ENCODE results near the gene KIAA0930.

Gene KIAA0930

DNA sequence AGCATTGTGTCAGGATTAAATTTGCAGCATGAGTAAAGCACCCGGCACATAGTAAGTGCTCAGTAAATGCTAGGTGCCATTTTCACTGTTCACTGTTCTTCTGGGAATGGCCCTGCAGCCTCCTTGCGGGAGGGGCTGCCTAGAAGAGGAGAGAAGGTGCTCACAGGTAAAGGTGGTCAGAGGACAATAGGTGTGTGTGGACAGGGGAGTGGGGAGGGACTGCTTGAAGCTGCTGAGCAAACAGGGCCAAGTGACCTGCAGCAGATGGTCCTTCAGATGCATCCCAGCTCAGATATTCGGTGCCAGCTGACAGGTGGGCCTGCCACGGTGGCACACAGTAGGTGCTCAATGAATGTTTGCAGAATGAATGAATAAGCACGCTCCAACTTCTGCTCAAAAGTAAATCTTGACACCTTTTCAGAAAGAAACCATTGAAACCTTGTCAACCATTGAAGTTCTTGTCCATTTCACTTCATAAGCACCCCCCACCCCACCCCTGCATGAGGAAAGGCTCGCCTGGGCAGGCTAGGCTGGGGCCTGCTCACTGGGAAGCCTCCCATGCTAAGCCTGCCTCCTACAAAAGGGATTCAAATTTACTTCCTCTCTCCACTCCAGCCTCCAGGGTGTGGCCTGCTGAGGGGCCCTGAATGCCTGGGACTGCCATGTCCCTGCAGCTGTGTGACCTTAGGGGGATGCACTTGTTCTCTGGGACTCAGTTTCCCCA lies 1.6 kb downstream of the KIAA0930 start:
- FAIRE-seq (no peak), DNase-seq (ENCODE audit: extremely low spot score, insufficient read length, low read depth) (no peak)

DNA sequence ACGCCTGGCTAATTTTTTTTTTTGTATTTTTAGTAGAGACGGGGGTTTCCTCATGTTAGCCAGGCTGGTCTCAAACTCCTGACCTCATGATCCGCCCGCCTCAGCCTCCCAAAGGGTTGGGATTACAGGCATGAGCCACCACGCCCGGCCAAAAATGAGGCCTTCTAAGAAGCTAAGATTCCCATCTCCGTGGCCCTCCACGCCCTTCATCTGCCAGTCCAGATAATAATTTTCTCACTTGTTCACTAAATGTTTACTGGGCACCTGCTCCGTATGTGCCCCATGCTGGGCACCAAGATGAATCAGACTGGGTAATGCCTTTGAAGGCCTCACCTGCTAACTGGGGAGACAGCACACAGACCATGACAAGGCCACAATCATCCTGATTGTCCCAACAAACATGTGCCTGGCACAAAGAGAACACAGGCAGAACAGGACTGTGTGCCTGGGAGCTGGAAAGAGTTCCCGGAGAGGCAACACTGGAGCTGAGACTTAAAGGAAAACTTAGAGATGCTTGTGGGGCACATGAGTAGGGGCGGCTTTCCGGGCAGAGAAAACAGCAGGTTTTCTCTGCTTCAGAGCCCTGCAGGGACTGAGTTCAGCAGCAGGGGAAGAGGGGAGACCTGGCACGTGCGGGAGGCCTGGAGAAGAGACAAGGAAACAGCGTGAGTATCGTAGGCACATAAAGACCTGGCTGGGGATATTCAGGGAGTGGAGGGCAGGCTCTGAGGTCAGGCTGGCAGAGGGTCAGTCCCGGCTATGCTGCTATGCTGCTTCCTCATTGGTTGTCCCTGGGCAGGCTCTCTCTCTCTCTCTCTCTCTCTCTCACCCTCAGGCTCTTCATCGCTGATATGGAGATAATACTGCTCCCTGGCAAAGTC lies 2.4 kb downstream of the KIAA0930 start:
- DNase-seq (ENCODE audit: extremely low spot score, insufficient read length, low read depth) (no peak), FAIRE-seq (no peak)

DNA sequence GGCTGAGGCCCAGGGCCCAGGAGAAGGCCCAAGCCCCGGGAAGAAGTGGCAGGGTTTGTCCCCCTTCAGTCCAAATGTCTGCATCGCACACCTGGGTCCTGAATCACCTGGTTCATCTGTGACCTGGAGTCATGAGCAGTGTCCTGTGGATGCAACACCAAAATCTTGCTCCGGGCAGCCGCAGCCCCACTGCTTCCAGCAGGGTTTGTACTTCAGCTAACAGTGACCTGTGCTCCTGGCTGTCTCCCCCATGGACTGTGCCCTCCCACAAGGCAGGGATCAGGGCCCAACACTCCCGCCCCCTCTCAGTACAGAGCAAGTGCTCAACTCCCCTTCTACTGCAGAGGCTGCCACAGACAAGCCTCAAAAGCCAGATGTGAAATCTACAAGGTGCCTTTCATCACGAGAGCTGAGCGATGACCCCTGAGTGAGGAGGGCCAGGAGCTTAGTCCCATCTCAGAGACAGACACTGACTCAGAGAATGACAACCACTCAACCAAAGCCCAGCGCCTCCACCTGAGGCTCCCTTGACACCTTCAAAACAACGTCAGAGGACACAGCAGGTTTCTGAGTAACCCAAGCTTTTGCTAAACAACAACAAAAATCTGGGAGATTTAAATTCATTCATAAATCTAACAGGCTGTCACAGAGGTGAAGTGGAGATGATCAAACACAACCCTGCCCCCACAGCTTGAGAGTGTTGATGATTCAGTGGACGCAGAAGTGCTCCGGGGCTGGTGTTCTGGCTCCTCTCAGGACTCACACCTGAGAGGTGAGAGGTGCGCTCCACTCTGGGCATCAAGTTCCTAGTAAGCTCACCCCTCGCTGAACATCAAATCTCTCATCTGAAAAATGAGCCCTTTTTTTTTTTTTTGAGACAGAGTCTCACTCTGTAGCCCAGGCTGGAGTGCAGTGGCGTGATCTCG lies 3.4 kb downstream of the KIAA0930 start:
- FAIRE-seq (peak; percentile 12), DNase-seq (ENCODE audit: extremely low spot score, insufficient read length, low read depth) (no peak)

DNA sequence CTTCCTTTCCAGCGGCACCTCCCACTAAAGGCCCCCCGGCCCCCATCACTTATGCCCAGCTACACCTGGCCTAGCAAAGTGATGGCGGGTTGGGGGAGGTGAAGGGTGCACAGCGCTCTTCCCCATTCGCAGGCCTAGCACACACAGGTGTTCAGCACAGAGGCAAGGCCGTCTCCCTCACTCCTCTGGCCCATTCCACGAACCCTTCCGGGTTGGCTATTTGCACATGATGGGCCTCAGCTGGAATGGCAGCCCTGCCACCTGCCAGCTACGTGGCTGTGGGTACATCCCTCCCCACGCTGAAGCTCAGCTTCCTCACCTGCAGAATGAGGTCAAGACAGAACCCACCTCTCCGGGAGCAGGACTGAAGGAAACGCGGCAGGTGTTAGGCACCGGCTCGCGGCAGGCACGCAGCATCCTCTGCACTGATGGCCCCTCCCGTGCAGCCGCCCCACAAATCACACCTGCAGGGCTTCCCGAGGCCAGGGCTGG lies 4.8 kb downstream of the KIAA0930 start:
- no peak for DNase-seq (ENCODE audit: extremely low spot score, insufficient read length, low read depth)
- no peak for FAIRE-seq

DNA sequence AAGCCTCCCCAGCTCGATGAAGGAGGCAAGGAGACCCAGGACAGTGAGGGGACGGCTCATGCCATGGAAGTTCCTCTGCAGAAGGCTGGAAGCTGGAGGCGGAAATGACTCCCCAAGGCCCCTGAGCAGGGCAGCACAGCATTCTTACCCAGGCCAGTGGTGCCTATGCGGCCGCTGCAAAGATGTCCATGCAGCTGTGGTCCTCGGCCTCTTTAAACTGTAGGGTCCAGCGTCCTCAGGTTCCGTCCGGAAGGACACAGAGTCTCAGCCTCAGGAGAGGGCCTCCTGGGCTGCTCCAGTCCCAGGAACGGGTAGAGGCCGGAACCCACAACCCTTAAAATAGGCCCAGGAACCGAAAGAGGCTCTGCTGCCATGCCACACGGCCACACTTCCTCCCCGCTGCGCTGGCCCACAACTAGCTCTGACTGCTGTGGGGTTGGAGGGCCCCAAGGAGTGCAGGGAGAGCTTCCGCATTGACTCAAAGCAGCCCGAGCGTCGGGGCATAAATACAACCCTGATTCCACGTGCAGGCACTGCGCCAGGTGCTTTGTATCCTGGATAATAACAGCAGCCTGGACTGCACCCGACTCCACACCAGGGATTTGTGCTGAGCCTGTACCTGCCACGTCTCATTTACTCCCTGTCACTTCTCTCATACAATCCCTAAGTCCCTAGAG lies 5.5 kb downstream of the KIAA0930 start:
- FAIRE-seq (peak; percentile 99), DNase-seq (ENCODE audit: extremely low spot score, insufficient read length, low read depth) (peak; percentile 72)

DNA sequence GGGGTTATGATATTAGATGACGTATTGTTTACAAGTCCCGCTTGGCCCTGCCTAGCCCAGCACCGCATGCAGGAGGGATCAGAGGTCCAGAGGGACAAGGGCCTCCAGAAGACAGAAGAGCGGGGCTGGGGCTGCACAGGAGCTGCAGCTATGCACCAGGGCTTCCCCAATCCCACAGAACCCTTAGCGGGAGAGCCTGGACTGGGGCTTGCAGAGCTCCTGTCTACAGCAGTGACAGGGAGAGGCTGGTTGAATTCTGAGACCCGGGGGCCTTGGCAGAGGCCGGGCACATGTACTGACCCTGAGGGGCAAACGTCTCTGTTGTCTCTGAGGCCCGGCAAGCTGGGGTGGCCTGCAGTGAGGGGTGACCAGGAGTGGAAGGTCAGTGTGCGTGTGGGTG lies 6.9 kb downstream of the KIAA0930 start:
- FAIRE-seq (no peak), DNase-seq (ENCODE audit: extremely low spot score, insufficient read length, low read depth) (no peak)

DNA sequence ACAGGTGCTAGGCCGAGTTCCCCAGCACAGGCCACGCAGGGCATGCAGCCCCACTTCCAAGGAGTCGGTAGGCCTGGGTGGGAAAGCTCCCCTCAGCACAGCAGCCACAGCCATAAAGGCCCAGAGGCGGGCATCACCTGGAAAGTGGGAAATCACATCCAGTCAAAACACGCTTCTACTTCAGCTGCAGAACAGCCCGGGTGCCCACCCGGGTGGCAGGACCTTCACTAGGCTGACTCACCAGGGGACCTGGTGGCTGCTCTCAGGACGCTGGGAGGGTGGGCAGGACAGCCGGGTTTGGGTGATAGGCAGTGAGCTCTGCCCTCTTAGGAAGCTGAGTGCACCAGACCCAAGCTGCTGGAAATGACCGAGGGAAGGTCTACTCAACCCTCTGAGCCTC lies 7.3 kb downstream of the KIAA0930 start:
- DNase-seq (ENCODE audit: extremely low spot score, insufficient read length, low read depth): no peak
- FAIRE-seq: no peak

DNA sequence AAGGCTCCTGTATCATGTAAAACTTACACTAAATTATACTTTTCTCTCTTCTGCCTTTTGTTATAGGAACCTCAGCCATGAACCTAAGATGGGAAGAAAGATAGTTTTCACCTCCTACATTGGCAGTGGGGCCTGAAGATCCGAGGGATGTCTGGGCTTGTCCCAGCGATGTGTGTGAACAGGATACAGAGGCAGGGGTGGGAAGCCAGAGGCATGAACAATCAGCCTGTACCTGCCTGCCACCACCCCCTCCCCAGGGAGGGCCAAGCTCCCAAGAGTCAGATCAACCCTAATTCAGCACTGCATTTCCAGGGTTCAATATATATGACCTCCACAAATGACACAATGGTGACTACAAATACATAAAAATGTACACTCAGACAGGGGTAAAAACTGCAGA lies 9.4 kb downstream of the KIAA0930 start:
- no peak for DNase-seq (ENCODE audit: extremely low spot score, insufficient read length, low read depth)
- no peak for FAIRE-seq

DNA sequence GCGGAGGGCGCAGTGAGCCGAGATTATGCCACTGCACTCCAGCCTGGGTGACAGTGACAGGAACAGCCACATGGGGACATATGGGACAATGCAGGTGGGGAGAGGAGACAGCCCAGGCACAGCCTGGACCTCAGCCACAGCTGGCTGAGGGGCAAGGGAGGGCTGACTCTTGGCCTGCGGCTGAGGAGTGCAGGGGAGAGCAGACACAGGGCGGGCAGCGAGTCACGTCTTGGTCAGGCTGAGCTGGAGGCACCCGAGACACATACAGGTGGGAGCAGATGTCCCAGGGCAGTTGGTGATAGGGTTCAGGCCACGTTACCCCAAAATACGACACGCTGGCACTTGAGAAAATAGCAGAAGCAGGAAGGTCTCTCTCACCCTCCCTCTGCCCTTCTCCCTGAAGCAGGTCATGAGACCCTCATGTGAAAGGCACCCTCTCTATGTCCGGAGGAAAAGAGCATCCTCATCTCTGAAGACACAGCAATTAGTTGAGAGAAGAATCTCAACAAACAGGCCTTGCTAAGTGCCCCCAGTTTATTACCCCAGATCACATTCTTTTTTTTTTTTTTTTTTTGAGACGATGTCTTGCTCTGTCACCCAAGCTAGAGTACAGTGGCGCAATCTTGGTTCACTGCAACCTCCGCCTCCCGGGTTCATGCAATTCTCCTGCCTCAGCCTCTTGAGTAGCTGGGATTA lies 10.5 kb downstream of the KIAA0930 start:
- DNase-seq (ENCODE audit: extremely low spot score, insufficient read length, low read depth) (no peak), FAIRE-seq (no peak)

DNA sequence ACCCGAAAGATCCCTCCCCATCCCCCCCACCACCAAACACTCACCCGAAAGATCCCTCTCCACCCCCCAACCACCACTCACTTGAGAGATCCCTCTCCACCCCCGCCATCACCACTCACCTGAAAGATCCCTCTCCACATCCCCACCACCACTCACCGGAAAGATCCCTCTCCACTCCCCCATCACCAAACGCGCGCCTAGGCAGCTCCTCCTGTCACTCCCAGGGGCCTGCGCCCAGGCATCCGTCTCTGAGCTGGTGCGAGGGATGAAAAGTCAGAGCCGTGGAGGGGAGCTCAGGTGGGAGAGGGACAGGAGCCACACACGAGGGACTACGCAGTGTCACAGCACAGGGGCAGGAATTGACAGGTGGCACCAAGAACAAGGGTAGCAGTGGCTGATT lies 11.5 kb downstream of the KIAA0930 start:
- FAIRE-seq: no peak
- no peak for DNase-seq (ENCODE audit: extremely low spot score, insufficient read length, low read depth)

DNA sequence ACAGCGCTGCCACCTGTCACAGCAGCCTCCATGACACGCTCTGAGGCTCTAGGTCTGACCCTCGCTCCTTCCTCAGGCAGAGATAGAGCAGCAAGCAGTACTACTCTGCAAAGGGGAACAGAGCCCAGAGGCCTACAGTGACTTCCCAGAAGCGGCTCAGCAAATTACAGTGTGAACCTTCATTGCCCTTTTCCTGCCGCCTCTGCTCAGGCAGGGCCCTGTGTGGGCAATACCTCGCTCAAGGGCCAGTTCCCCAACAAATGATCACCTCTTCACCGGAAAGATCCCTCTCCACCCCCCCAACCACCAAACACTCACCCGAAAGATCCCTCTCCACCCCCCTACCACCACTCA lies 12.3 kb downstream of the KIAA0930 start:
- FAIRE-seq: no peak
- DNase-seq (ENCODE audit: extremely low spot score, insufficient read length, low read depth): no peak

DNA sequence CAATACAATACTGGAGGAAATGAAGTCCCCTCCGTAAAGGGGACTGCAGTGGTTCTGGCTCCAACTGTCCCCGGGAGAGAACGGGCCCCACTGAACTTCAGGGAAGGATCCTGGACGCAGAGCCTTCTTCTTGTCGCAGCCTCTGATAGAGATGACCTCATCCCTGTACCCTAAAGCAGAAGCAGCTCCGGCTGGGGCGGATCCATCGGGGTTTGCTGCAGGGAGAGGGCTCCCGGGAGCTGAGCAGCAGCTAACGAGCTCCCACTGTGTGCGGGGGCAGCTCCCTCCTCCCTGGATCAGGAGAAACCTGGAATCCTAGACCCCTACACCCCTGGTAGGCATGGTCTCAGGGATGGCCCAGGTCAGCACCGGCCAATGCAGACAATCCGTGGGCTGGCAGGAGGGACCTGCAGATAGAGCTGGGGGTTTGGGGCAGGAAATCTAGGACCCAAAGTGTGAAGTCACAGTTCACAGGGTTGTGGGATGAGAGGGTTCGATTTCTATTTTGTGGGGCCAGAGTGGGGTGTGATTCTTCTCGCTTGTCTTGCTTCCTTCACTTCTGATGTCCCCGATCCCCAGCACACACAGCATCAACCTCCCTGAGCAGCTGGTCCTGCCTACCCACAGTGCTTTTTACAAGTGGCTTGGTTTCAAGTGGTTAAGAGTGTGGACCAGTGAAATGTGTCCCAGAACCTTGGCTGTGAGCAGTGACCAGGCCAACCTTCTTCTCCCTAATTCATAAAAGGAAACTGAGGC lies 12.9 kb downstream of the KIAA0930 start:
- DNase-seq (ENCODE audit: extremely low spot score, insufficient read length, low read depth): no peak
- no peak for FAIRE-seq

DNA sequence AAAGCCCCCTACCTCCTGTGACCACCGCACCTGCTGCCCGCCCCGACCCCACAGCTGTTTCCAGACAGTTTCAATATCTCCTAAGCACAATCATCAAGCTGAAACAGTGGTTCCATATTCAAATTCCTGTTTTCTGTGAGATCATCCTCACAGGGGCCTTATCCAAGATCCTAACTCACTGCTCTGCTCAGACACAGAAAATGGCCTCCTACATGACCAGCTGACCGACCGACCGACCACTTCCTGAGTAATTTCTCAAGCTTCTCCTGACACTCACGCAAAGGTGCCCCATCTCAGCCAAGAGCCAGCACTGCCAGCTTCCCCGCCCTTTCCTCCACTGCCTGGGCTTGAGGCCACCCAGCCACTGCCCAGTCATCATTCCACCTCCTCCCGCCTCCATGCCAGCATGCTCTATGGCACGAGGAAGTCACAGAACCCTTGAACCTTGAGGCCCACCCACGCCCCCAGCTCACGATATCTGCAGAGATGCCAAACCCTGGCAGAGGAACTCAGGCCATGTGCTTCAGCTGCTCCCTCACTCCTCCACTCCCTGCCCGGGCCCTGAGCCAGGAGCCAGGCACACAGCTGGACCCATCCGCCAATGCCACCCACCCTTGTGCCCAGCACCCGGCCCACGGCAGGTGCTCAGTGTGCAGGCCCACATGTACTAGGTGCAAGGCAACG lies 14.0 kb downstream of the KIAA0930 start:
- FAIRE-seq: no peak
- DNase-seq (ENCODE audit: extremely low spot score, insufficient read length, low read depth): no peak

DNA sequence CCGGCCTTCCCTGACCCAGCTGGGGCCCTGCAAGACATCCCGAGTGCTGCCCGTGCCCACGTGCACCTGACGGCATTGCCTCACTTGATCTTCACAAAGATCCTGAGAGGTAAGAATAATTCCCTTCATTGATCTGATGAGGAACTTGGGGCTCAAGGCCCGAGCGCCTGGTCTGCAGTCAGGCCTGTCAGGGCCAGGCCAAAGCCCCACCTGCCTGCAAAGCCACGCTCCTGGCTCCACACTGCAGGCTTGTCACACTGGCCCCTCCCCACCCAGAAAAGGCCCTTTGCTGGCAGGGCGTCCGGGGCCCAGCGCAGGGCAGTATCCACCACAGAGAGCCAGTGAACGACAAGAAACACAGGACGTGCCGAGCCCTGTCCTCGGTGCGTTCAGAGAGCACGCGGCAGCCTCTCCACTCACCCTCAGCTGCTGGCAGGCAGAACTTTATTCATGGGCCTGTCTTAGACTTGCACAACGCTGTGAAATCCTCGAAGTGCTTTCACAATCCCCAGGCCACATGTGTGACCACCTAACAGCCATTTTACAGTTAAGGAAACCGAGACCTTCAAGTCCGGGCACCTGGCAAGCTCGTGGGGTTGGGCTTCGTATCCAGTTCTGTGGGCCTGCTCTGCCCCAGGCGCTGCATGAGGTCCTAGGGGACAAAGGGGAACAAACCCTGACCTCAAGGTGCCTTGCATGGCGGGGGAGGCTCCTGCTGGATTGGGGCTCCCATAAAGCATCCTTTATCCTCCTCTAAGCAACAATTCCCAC lies 14.8 kb downstream of the KIAA0930 start:
- no peak for DNase-seq (ENCODE audit: extremely low spot score, insufficient read length, low read depth)
- no peak for FAIRE-seq

DNA sequence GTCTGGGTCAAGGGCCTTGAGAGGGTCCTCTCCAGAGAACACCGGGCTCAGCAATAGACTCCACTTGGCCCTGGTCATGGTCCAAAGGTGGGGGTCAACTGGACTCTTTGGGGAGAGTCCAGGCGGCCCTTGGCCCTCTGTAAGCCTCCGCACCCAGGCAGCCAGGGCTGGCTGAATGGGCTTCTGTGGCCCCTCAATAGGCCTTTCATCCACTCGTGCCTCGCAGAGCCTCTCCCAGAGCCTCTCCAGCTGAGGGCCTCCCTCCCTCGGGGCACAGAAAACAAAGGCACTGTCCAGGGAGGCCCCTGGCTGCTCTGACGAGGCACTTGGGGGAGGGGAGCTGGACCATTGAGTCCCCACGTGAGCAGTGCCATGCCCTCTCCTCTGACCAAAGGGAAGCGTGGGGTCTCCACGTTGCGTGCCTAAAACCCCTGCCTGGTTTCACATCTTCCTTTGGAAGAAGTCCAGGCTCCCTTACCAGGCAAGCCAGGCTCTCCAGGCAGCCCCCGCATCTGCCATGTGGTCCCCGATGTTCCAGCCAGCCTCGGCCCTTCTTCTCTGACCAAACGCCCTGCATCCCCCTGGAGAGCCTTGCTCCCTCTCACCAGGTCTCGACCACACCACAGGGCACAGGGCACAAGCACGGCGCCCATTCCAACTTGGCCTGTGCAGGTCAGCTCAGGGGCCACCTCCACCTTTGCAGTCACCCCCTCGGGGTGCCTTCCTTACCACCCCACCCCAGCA lies 15.5 kb downstream of the KIAA0930 start:
- no peak for FAIRE-seq
- no peak for DNase-seq (ENCODE audit: extremely low spot score, insufficient read length, low read depth)

DNA sequence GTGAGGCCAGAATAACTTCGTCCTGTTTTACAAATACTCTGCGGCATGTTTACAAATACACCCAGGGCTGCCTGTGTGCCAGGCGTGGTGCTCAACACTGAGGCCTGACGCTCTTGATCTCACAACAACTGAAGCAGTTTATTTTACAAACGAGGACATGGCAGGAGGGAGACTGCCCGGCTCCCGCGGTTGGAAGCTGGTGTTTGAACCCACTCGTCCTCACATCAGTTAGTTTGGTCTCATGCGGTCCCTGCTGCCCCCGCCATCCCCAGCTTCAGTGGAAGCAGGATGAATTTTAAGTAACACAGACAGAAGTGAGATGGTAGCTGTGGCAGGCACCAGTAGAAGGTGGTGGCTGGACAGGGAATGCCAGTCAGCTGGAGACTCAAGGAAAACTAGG lies 16.4 kb downstream of the KIAA0930 start:
- DNase-seq (ENCODE audit: extremely low spot score, insufficient read length, low read depth) (no peak), FAIRE-seq (no peak)

Measured in GM18507 (cell line).